Naive thymus-derived CD8-positive, alpha-beta T cell (primary cell): ENCODE data around the gene CAMTA1. TPM values are rescaled to one million over a fixed set of nuclear protein-coding genes. Genes with fewer than 3 reads are reported as not detected.
"Not testable (repeated sequence)": the region's sequence is repeated elsewhere in the genome, so short reads cannot be mapped to it uniquely, and the experiment has no call there.

Experiments used
- ATAC-seq, 2 donors: fragments of 150-1000 bp; cut with Tn5 transposase in 1 of 2; sonication (Bioruptor Pico), chemical (Tn5 transposase) in 1 of 2; 1 replicate in 1 of 2; 2 replicates in 1 of 2; pipeline ENCODE4 v1.10.0; 2021; ENCODE audit warnings: mild to moderate bottlenecking in 2 of 2, moderate library complexity in 2 of 2
- POLR2A ChIA-PET: fragments of 350-600 bp; sonication (Branson Sonifier 250); formaldehyde crosslinking; loops from one replicate; lab custom pipeline; 2021; ENCODE audit warnings: antibody characterized with exemption; lab: Charles Lee
- DNase-seq, 10 donors: peaks; one replicate each; pipeline versions ENCODE4 v3.0.0 to v3.0.0-alpha.2; 2020 to 2022
- H3K27ac Mint-ChIP-seq, 10 donors: one replicate each; pipeline ENCODE4 v1.8.0; 2020 to 2022; ENCODE audit warnings: mild to moderate bottlenecking in 10 of 10, mixed read lengths in 10 of 10, moderate library complexity in 4 of 10, inconsistent platforms in 1 of 10
- H3K27me3 Mint-ChIP-seq, 5 donors: one replicate each; pipeline ENCODE4 v1.8.0; 2021 to 2022; ENCODE audit warnings: mixed read lengths in 5 of 5
- H3K36me3 Mint-ChIP-seq, 3 donors: one replicate each; pipeline ENCODE4 v1.8.0; 2020 to 2022; ENCODE audit warnings: mixed read lengths in 3 of 3, mild to moderate bottlenecking in 2 of 3, inconsistent platforms in 1 of 3
- H3K4me1 Mint-ChIP-seq, 4 donors: one replicate each; pipeline ENCODE4 v1.8.0; 2021 to 2022; ENCODE audit warnings: mixed read lengths in 4 of 4
- H3K4me3 Mint-ChIP-seq, 10 donors: one replicate each; pipeline ENCODE4 v1.8.0; 2020 to 2022; ENCODE audit warnings: mild to moderate bottlenecking in 10 of 10, mixed read lengths in 10 of 10, moderate library complexity in 6 of 10, inconsistent platforms in 1 of 10
- H3K9me3 Mint-ChIP-seq, 9 donors: one replicate each; pipeline ENCODE4 v1.8.0; 2020 to 2022; ENCODE audit warnings: mixed read lengths in 9 of 9, mild to moderate bottlenecking in 3 of 9, inconsistent platforms in 1 of 9, moderate library complexity in 1 of 9
- polyA plus RNA-seq, 3 donors: library from polyadenylated mRNA; unstranded; fragments of 300-500 nt; fragmentation: Illumina TruSeq; gene quantifications; one replicate each; pipeline ENCODE4 v1.2.3, GENCODE V29; 2021
- total RNA-seq, 8 experiments: library from RNA in 2 of 8; stranded (reverse) in 2 of 8; gene quantifications; one replicate each; pipeline ENCODE4 v1.2.3 and lab custom pipeline; 2021 to 2026

The CAMTA1 gene
- total and polyA plus RNA-seq, 5 experiments from 2014 or later: 32.6 to 78.3 (median 47.3) TPM

DNA sequence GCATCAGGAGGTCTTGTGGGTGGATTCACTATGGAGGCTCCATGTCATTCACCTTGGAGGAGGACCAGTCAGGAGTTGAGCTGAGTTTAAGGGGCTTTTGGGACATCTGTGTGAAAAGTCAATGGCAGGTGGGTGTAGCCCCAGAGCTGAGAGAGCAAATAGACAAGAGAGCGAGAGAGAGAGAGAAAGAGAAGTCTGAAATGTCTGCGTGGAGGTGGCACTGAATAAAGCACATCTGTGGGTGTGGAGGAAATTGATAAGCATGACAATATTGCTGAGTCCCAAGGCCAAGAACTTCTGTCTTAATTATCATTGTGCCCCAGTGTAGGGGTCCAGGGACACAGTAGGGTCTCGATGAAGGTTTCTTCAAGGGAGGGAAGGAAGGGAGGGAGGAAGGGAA is 906.3 kb downstream of the CAMTA1 start:
- Mint-ChIP-seq H3K4me1 (no peaks in the 10 kb centered on the region), H3K27ac (no peak overlapping the region), H3K27me3 (peaks cover 8 to 24% (median 16%) of the 10 kb centered on the region in 5 donors), H3K4me3 (no peak overlapping the region), H3K36me3 (peaks cover 0 to 8% (median 0%) of the 10 kb centered on the region in 3 donors), H3K9me3 (peaks cover 0 to 22% (median 18%) of the 10 kb centered on the region in 9 donors)
- DNase-seq (no peak), ATAC-seq (no peak)
- POLR2A ChIA-PET: no interaction called here

DNA sequence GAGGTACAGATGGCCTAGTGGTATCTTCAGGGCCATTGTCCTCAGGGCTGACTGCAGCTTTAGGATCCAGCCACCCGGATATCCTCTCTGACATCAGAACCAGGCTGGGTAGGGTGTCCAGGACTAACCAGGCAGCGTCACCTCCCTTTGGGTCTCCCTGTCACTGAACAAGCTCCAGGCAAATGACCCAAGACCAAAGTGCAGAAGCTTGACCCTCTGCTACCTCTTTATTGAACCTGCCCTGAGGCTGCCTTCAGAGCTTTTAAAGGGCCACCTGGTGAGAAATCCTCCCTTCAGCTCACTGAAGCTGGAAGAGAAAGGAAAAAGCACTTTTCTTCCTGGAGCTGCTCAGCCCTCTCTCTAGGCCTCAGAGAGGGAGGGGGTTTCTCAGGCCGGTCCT is 906.8 kb downstream of the CAMTA1 start:
- H3K9me3 Mint-ChIP-seq: peaks cover 0 to 22% (median 18%) of the 10 kb centered on the region in 9 donors
- ATAC-seq (no peak), DNase-seq (no peak)
- no peak overlapping the region for H3K27ac Mint-ChIP-seq
- H3K4me1 Mint-ChIP-seq: no peaks in the 10 kb centered on the region
- POLR2A ChIA-PET: no interaction called here
- no peak overlapping the region for H3K4me3 Mint-ChIP-seq
- peaks cover 0 to 8% (median 0%) of the 10 kb centered on the region in 3 donors for H3K36me3 Mint-ChIP-seq
- peaks cover 8 to 24% (median 14%) of the 10 kb centered on the region in 5 donors for H3K27me3 Mint-ChIP-seq

- peaks cover 0 to 22% (median 18%) of the 10 kb centered on the region in 9 donors for H3K9me3 Mint-ChIP-seq
- H3K27ac Mint-ChIP-seq, H3K36me3 Mint-ChIP-seq, POLR2A ChIA-PET, H3K4me3 Mint-ChIP-seq, H3K4me1 Mint-ChIP-seq, ATAC-seq: not testable (repeated sequence)
- peaks cover 8 to 24% (median 14%) of the 10 kb centered on the region in 5 donors for H3K27me3 Mint-ChIP-seq
- DNase-seq: peak in 1 of 10 donors; percentile 1
Measured at GRCh38 chr1:7693037-7693436, 907.8 kb downstream of the CAMTA1 start.

GRCh38 chr1:7693662-7694061 is 908.4 kb downstream of the CAMTA1 start:
- POLR2A ChIA-PET: no interaction called here
- Mint-ChIP-seq H3K27me3 (peaks cover 8 to 24% (median 13%) of the 10 kb centered on the region in 5 donors), H3K27ac (no peak overlapping the region), H3K4me1 (peaks cover 0 to 2% (median 0%) of the 10 kb centered on the region in 4 donors), H3K9me3 (peaks cover 0 to 22% (median 18%) of the 10 kb centered on the region in 9 donors), H3K36me3 (peaks cover 0 to 8% (median 0%) of the 10 kb centered on the region in 3 donors), H3K4me3 (no peak overlapping the region)
- no peak for DNase-seq
- no peak for ATAC-seq

- H3K27ac Mint-ChIP-seq: no peak overlapping the region
- peaks cover 0 to 22% (median 18%) of the 10 kb centered on the region in 9 donors for H3K9me3 Mint-ChIP-seq
Measured at GRCh38 chr1:7694600-7695496, 909.6 kb downstream of the CAMTA1 start.

GRCh38 chr1:7695497-7696117 is 910.4 kb downstream of the CAMTA1 start:
- Mint-ChIP-seq H3K36me3 (peaks cover 0 to 8% (median 0%) of the 10 kb centered on the region in 3 donors), H3K4me1 (peaks cover 3 to 14% (median 11%) of the 10 kb centered on the region in 4 donors), H3K4me3 (no peak overlapping the region), H3K27ac (no peak overlapping the region), H3K27me3 (peaks cover 8 to 24% (median 13%) of the 10 kb centered on the region in 5 donors), H3K9me3 (peaks cover 0 to 22% (median 18%) of the 10 kb centered on the region in 9 donors)
- POLR2A ChIA-PET: no interaction called here
- DNase-seq (no peak), ATAC-seq (no peak)

More at GRCh38 chr1:7694600-7695496, 909.6 kb downstream of the CAMTA1 start:
- POLR2A ChIA-PET: no interaction called here
- no peak overlapping the region for H3K4me3 Mint-ChIP-seq
- H3K27me3 Mint-ChIP-seq: peaks cover 8 to 24% (median 13%) of the 10 kb centered on the region in 5 donors
- H3K4me1 Mint-ChIP-seq: peaks cover 3 to 14% (median 10%) of the 10 kb centered on the region in 4 donors
- DNase-seq (no peak), ATAC-seq (no peak)
- peaks cover 0 to 8% (median 0%) of the 10 kb centered on the region in 3 donors for H3K36me3 Mint-ChIP-seq

GRCh38 chr1:7698641-7699040 is 913.4 kb downstream of the CAMTA1 start:
- POLR2A ChIA-PET: no interaction called here

DNA sequence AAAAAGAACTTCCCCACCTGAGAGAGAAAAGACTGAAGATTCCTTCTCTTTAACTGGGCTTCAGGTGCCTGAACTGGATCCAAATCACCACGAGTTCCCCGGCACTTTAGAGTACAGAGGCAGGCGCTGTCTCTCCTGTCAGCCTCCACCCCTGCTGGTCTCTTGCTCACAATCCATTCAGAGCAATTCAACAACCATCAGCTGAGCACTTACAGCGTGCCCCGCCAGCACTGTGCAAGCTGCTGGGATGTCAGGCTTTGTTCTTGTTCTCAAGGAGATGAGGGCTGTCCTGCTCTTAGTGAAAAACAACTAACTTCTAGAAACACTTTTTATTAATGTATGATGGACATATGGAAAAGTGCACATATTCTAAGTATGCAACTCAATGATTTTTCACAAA is 917.1 kb downstream of the CAMTA1 start:
- H3K27me3 Mint-ChIP-seq: peaks cover 12 to 36% (median 25%) of the 10 kb centered on the region in 5 donors
- H3K4me1 Mint-ChIP-seq: peaks cover 7 to 35% (median 22%) of the 10 kb centered on the region in 4 donors
- H3K9me3 Mint-ChIP-seq: peaks cover 0 to 2% (median 0%) of the 10 kb centered on the region in 9 donors
- POLR2A ChIA-PET: no interaction called here
- H3K4me3 Mint-ChIP-seq: peak overlapping the region in 6 of 10 donors; percentile 20 to 81 (median 48)
- DNase-seq (no peak), ATAC-seq (no peak)
- H3K36me3 Mint-ChIP-seq: no peaks in the 10 kb centered on the region
- H3K27ac Mint-ChIP-seq: peak overlapping the region in 2 of 10 donors; percentile 23 to 34

More at GRCh38 chr1:7698641-7699040, 913.4 kb downstream of the CAMTA1 start:
- Mint-ChIP-seq H3K4me1 (peaks cover 5 to 21% (median 12%) of the 10 kb centered on the region in 4 donors), H3K4me3 (no peak overlapping the region), H3K27me3 (peaks cover 4 to 24% (median 13%) of the 10 kb centered on the region in 5 donors), H3K36me3 (no peaks in the 10 kb centered on the region), H3K9me3 (peaks cover 0 to 10% (median 3%) of the 10 kb centered on the region in 9 donors), H3K27ac (no peak overlapping the region)
- peak in 1 of 10 donors; percentile 9 for DNase-seq
- no peak for ATAC-seq

DNA sequence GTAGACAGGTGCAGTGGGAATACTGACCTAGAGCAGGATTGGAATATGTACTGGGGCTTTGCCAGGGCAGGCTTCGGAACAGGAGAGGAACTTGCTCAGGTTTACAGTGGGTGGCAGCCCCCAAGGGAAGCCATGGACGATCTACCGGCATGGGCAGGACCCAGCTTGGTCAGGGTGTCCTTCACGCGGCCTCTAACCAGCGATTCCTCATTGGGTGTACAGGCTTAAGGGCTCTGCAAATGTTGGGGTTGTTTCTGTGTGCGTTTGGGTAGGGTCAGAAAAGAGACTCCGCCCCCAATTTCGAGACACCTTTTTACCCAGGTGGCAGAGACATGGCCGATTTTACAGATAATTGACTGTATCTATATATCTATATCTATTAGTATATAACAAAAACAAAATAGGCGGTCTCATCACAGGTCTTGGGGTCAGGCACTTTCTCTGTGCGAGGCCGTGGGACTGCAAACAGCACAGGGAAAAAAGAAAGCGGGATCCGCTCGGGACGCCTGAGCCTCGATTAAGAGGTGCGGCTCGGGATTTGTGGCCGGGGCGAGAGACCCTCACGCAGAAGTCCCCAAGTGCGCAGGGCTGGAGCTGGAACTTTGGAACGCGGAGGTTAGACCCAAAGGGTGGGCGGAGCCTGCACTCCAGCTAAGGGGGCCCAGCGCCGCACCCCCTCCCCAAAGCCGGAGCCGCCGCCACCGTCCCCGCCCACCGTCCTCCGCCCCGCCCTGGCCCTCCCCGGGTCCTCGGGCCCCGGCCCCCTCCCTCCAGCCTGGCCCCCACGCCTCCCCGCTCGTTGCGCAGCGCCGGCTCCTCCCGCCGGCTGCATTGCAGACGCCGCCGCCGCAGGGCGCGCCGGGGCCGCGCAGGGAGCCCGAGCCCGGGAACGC is 918.3 kb downstream of the CAMTA1 start:
- H3K27me3 Mint-ChIP-seq: peaks cover 16 to 48% (median 34%) of the 10 kb centered on the region in 5 donors
- H3K9me3 Mint-ChIP-seq: peaks cover 0 to 2% (median 0%) of the 10 kb centered on the region in 9 donors
- H3K4me3 Mint-ChIP-seq: peak overlapping the region; percentile 62 to 87 (median 80)
- POLR2A ChIA-PET: no interaction called here
- ATAC-seq (peak; percentile 12 to 21), DNase-seq (peak in 5 of 10 donors; percentile 6 to 34 (median 25))
- H3K36me3 Mint-ChIP-seq: no peaks in the 10 kb centered on the region
- peak overlapping the region in 5 of 10 donors; percentile 44 to 81 (median 72) for H3K27ac Mint-ChIP-seq
- peaks cover 7 to 35% (median 21%) of the 10 kb centered on the region in 4 donors for H3K4me1 Mint-ChIP-seq

GRCh38 chr1:7704214-7705047 is 919.2 kb downstream of the CAMTA1 start:
- H3K27ac Mint-ChIP-seq: no peak overlapping the region
- H3K9me3 Mint-ChIP-seq: peaks cover 0 to 2% (median 0%) of the 10 kb centered on the region in 9 donors
- POLR2A ChIA-PET: interaction anchor here (0.8 kb wide), 1 partner anchor 1173 kb away, joined by 3 read pairs; no protein-coding TSS in a partner anchor
- peak; percentile 91 to 94 for ATAC-seq
- peak overlapping the region in 6 of 10 donors; percentile 58 to 91 (median 81) for H3K4me3 Mint-ChIP-seq
- peaks cover 4 to 27% (median 14%) of the 10 kb centered on the region in 4 donors for H3K4me1 Mint-ChIP-seq
- H3K27me3 Mint-ChIP-seq: peaks cover 24 to 56% (median 40%) of the 10 kb centered on the region in 5 donors
- peak; percentile 82 to 93 (median 88) for DNase-seq
- no peaks in the 10 kb centered on the region for H3K36me3 Mint-ChIP-seq
